Mesenchymal stem cell (in vitro differentiated cells and primary cell): ENCODE measurements around the gene C9orf78.

Experiments
- DNase-seq: peaks from one replicate; pipeline ENCODE4 v3.0.0-alpha.2; 2013
- H2AFZ ChIP-seq: one replicate; pipeline ENCODE4 v1.6.1; 2013; ENCODE audit warnings: low read depth, mild to moderate bottlenecking, control low read depth, inconsistent platforms, low read length, moderate library complexity
- H2AK5ac ChIP-seq: 2 replicates; pipeline ENCODE4 v1.6.1; 2013; ENCODE audit warnings: low read length, moderate library complexity, mild to moderate bottlenecking, inconsistent platforms; ENCODE audit not compliant: severe bottlenecking
- H2BK120ac ChIP-seq: one replicate; pipeline ENCODE4 v1.6.1; 2013; ENCODE audit warnings: low read depth, mild to moderate bottlenecking, inconsistent platforms, low read length, moderate library complexity
- H2BK12ac ChIP-seq, 2 experiments: one replicate each; pipeline ENCODE4 v1.6.1; 2013; ENCODE audit warnings: inconsistent platforms in 2 of 2, low read length in 2 of 2, mild to moderate bottlenecking in 2 of 2, moderate library complexity in 2 of 2, control low read depth in 1 of 2
- H2BK15ac ChIP-seq: one replicate; pipeline ENCODE4 v1.6.1; 2013; ENCODE audit warnings: mild to moderate bottlenecking, low read depth, inconsistent platforms; ENCODE audit not compliant: poor library complexity, severe bottlenecking
- H2BK5ac ChIP-seq: 2 replicates; pipeline ENCODE4 v1.6.1; 2013; ENCODE audit warnings: low read depth, mild to moderate bottlenecking, low read length, control low read depth, inconsistent platforms; ENCODE audit not compliant: poor library complexity, severe bottlenecking
- H3K14ac ChIP-seq, 2 experiments: one replicate each; pipeline ENCODE4 v1.6.1; 2013; ENCODE audit warnings: inconsistent platforms in 2 of 2, low read length in 2 of 2, control low read depth in 1 of 2, mild to moderate bottlenecking in 1 of 2, moderate library complexity in 1 of 2
- H3K18ac ChIP-seq, 2 experiments: one replicate each; pipeline ENCODE4 v1.6.1; 2013; ENCODE audit warnings: inconsistent platforms in 2 of 2, low read length in 2 of 2, control low read depth in 1 of 2, low read depth in 1 of 2, mild to moderate bottlenecking in 1 of 2
- H3K23ac ChIP-seq, 2 experiments: one replicate each; pipeline ENCODE4 v1.6.1; 2013; ENCODE audit warnings: inconsistent platforms in 2 of 2, low read length in 2 of 2, mild to moderate bottlenecking in 2 of 2, moderate library complexity in 2 of 2, control low read depth in 1 of 2
- H3K27ac ChIP-seq: 2 replicates; pipeline ENCODE4 v1.5.1; 2013; ENCODE audit warnings: mild to moderate bottlenecking, moderate library complexity, low read length, control low read depth, inconsistent platforms; ENCODE audit not compliant: poor library complexity, severe bottlenecking
- H3K27me3 ChIP-seq, 2 experiments: 2 replicates each; pipeline versions ENCODE4 v1.6.1 to v1.7.0; 2013; ENCODE audit warnings: low read length in 2 of 2, mild to moderate bottlenecking in 2 of 2, moderate library complexity in 2 of 2, control low read depth in 1 of 2, inconsistent platforms in 1 of 2; ENCODE audit not compliant: control insufficient read depth in 1 of 2, insufficient read depth in 1 of 2
- H3K36me3 ChIP-seq, 2 experiments: 2 replicates each; pipeline versions ENCODE4 v1.6.1 to v1.7.0; 2013; ENCODE audit warnings: low read length in 2 of 2, control low read depth in 1 of 2, inconsistent platforms in 1 of 2, low read depth in 1 of 2, mild to moderate bottlenecking in 1 of 2; ENCODE audit not compliant: insufficient read depth in 2 of 2, control insufficient read depth in 1 of 2
- H3K4ac ChIP-seq, 2 experiments: one replicate each; pipeline ENCODE4 v1.6.1; 2013; ENCODE audit warnings: inconsistent platforms in 2 of 2, low read length in 2 of 2, mild to moderate bottlenecking in 2 of 2, moderate library complexity in 2 of 2, control low read depth in 1 of 2, low read depth in 1 of 2
- H3K4me1 ChIP-seq: 2 replicates; pipeline ENCODE4 v1.6.1; 2013; ENCODE audit warnings: low read depth, low read length, control low read depth; ENCODE audit not compliant: control insufficient read depth, insufficient read depth
- H3K4me2 ChIP-seq: 2 replicates; pipeline ENCODE4 v1.6.1; 2013; ENCODE audit warnings: low read length, mild to moderate bottlenecking, inconsistent platforms; ENCODE audit not compliant: poor library complexity, severe bottlenecking
- H3K4me3 ChIP-seq, 2 experiments: 2 replicates each; pipeline versions ENCODE4 v1.5.1 to v1.7.0; 2013; ENCODE audit warnings: low read length in 2 of 2, mild to moderate bottlenecking in 2 of 2, control low read depth in 1 of 2, low read depth in 1 of 2; ENCODE audit not compliant: insufficient read depth in 1 of 2
- H3K79me1 ChIP-seq: replicated peaks from 2 replicates; pipeline ENCODE4 v1.6.1; 2013; ENCODE audit warnings: mild to moderate bottlenecking, control low read depth, low read length, inconsistent platforms; ENCODE audit not compliant: poor library complexity, severe bottlenecking
- H3K9ac ChIP-seq: 2 replicates; pipeline ENCODE4 v1.7.0; 2013; ENCODE audit warnings: mild to moderate bottlenecking, low read length, moderate library complexity
- H3K9me3 ChIP-seq: 2 replicates; pipeline ENCODE4 v1.7.0; 2013; ENCODE audit warnings: mild to moderate bottlenecking, low read length; ENCODE audit not compliant: control insufficient read depth
- H4K8ac ChIP-seq: one replicate; pipeline ENCODE4 v1.6.1; 2013; ENCODE audit warnings: inconsistent platforms, mild to moderate bottlenecking, low read length, moderate library complexity
- H4K91ac ChIP-seq: one replicate; pipeline ENCODE4 v1.6.1; 2013; ENCODE audit warnings: mild to moderate bottlenecking, low read length, inconsistent platforms
- WGBS: methylation state at CpG from one replicate; pipeline ENCODE4 v1.1.7; 2013; ENCODE audit warnings: mixed read lengths; 5-methylcytosine and 5-hydroxymethylcytosine counted together

The C9orf78 gene

DNA sequence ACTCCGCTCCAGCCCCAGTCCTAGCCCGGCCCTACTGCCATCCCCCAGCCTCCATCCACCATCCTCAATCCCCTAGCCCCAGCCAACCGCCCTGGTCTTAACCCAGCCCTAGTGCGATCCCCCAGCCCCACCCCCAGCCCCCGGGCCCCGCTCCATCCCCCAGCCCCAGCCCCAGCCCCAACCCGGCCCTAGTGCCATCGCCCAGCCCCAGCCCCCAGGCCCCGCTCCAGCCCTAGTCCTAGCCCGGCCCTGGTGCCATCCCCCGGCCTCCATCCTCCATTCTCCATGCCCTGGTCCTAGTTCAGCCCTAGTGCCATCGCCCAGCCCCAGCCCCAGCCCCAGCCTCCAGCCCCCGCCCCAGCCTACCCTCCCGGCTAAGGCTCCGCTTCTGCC lies 11.5 kb downstream of the C9orf78 start:
- Histone ChIP-seq H3K79me1 (peaks cover 20% of the 10 kb centered on the region), H2BK12ac (no peak overlapping the region), H3K9me3 (no peaks in the 10 kb centered on the region), H2BK5ac (no peak overlapping the region), H3K27me3 (no peaks in the 10 kb centered on the region), H4K91ac (peak overlapping the region; percentile 94), H3K27ac (peak overlapping the region; percentile 35), H2BK15ac (peak overlapping the region; percentile 34), H3K4me2 (no peak overlapping the region), H2AFZ (no peak overlapping the region), H3K4me3 (peak overlapping the region; percentile 81 to 82), H2AK5ac (no peak overlapping the region), H3K18ac (peak overlapping the region; percentile 84 to 91), H3K4me1 (peaks cover 6% of the 10 kb centered on the region), H3K14ac (no peak overlapping the region), H4K8ac (peak overlapping the region; percentile 86), H3K23ac (no peak overlapping the region), H3K4ac (peak overlapping the region; percentile 32 to 66), H3K9ac (peak overlapping the region; percentile 87), H3K36me3 (peaks cover 39 to 56% of the 10 kb centered on the region in 2 experiments), H2BK120ac (peak overlapping the region; percentile 88)
- WGBS: 1% methylated on average over 10 of the region's 15 CpGs
- DNase-seq: no peak

- peak overlapping the region; percentile 81 for H3K4me3 ChIP-seq
- H2AFZ ChIP-seq: no peak overlapping the region
- H3K79me1 ChIP-seq: peaks cover 24% of the 10 kb centered on the region
- peaks cover 39 to 57% of the 10 kb centered on the region in 2 experiments for H3K36me3 ChIP-seq
- peak overlapping the region; percentile 59 for H3K27ac ChIP-seq
- peak overlapping the region; percentile 87 for H3K4me2 ChIP-seq
- peak overlapping the region; percentile 88 for H2BK120ac ChIP-seq
- peaks cover 6% of the 10 kb centered on the region for H3K4me1 ChIP-seq
- H4K91ac ChIP-seq: peak overlapping the region; percentile 1
- H3K14ac ChIP-seq: peak overlapping the region in 1 of 2 experiments; percentile 31
- H3K9ac ChIP-seq: peak overlapping the region; percentile 80
- H3K4ac ChIP-seq: peak overlapping the region in 1 of 2 experiments; percentile 85
- H3K9me3 ChIP-seq: no peaks in the 10 kb centered on the region
- H2BK12ac ChIP-seq: no peak overlapping the region
- H4K8ac ChIP-seq: peak overlapping the region; percentile 70
- H2AK5ac ChIP-seq: no peak overlapping the region
- WGBS: 24% methylated on average over 25 of the region's 26 CpGs
- DNase-seq: peak; percentile 68
- H2BK15ac ChIP-seq: no peak overlapping the region
- no peak overlapping the region for H3K23ac ChIP-seq
- peak overlapping the region; percentile 76 to 86 for H3K18ac ChIP-seq
- H2BK5ac ChIP-seq: no peak overlapping the region
- no peaks in the 10 kb centered on the region for H3K27me3 ChIP-seq
These were observed 12.1 kb downstream of the C9orf78 start for GRCh38 chr9:129822898-129823541.

DNA sequence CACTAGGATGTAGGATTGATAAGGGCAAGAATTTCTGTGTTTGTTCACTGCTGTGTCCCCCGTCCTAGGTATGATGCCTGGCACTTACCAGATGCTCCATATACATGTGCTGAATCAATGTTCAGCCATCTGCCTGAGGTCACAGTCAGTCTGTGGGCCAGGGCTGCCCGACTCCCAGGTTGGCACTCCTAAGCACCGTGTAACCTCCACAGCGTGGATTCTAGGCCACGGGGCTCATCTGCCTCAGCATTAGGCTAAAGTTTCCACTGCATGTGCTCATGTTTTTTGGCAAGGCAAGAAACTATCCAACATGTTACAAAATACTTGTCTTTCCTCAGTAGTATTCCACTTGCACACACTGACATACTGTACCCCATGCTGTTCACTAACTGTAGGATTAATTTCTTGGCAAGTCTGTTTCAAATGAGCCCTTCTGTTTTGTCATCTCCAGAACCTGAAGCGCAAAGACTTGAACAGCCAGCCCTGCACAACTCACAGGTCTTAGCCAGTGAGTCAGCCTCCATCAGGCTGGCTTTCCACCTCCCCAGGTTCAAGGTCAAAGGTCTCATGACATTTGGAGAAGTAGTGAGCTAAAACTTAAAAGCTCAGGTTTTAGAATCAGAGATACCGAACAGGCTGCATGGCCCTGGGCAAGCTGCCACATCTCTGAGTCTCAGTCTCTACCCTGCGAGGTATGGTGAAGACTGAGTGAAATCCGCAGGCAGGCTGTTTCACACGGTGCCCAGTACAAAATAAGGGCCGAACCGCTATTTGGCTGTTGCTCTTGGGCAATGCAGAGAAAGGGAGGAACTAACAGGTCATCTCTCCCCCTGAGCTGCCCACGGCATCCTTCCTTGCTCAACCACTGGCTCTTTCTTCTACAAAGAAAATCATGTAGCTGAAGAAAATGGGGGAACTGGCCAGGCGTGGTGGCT lies 18.3 kb downstream of the C9orf78 start:
- Histone ChIP-seq H3K14ac (no peak overlapping the region), H2BK12ac (no peak overlapping the region), H3K9ac (no peak overlapping the region), H3K36me3 (peaks cover 83 to 87% of the 10 kb centered on the region in 2 experiments), H3K18ac (no peak overlapping the region), H3K27me3 (no peaks in the 10 kb centered on the region), H3K4me2 (no peak overlapping the region), H2AFZ (no peak overlapping the region), H2AK5ac (no peak overlapping the region), H3K4ac (no peak overlapping the region), H2BK5ac (no peak overlapping the region), H3K4me3 (no peak overlapping the region), H4K91ac (no peak overlapping the region), H4K8ac (no peak overlapping the region), H3K27ac (no peak overlapping the region), H3K4me1 (no peaks in the 10 kb centered on the region), H3K79me1 (peaks cover 53% of the 10 kb centered on the region), H2BK15ac (no peak overlapping the region), H2BK120ac (no peak overlapping the region), H3K9me3 (no peaks in the 10 kb centered on the region), H3K23ac (no peak overlapping the region)
- DNase-seq: no peak
- WGBS: 95% methylated on average over 14 of the region's 14 CpGs

- Histone ChIP-seq H3K79me1 (peaks cover 45% of the 10 kb centered on the region), H3K23ac (no peak overlapping the region), H2BK5ac (no peak overlapping the region), H3K14ac (no peak overlapping the region), H3K4me3 (no peak overlapping the region), H3K9me3 (no peaks in the 10 kb centered on the region), H3K9ac (no peak overlapping the region), H2BK12ac (no peak overlapping the region), H2BK120ac (no peak overlapping the region), H3K4ac (no peak overlapping the region), H3K18ac (no peak overlapping the region), H4K8ac (no peak overlapping the region), H4K91ac (no peak overlapping the region), H2AK5ac (no peak overlapping the region), H3K36me3 (peaks cover 70 to 79% of the 10 kb centered on the region in 2 experiments), H2BK15ac (no peak overlapping the region), H3K4me2 (no peak overlapping the region), H3K27me3 (no peaks in the 10 kb centered on the region), H3K27ac (no peak overlapping the region), H3K4me1 (no peaks in the 10 kb centered on the region), H2AFZ (no peak overlapping the region)
- WGBS: 96% methylated on average over 11 of the region's 11 CpGs
- no peak for DNase-seq
These were observed 19.8 kb downstream of the C9orf78 start for GRCh38 chr9:129815278-129815677.
